Myometrial cell (primary cell): ENCODE data around the gene SLC12A5. TPM values are rescaled to one million over a fixed set of nuclear protein-coding genes. Genes with fewer than 3 reads are reported as not detected.

Source experiments
- total RNA-seq: library from RNA; depleted of rRNA; stranded (reverse); fragments of >200 nt; gene quantifications from 2 replicates; pipeline ENCODE4 v1.2.3, GENCODE V29; 2015

The SLC12A5 gene
- 0.18 TPM in 1 of 2 replicates, not detected in the other for total RNA-seq

DNA sequence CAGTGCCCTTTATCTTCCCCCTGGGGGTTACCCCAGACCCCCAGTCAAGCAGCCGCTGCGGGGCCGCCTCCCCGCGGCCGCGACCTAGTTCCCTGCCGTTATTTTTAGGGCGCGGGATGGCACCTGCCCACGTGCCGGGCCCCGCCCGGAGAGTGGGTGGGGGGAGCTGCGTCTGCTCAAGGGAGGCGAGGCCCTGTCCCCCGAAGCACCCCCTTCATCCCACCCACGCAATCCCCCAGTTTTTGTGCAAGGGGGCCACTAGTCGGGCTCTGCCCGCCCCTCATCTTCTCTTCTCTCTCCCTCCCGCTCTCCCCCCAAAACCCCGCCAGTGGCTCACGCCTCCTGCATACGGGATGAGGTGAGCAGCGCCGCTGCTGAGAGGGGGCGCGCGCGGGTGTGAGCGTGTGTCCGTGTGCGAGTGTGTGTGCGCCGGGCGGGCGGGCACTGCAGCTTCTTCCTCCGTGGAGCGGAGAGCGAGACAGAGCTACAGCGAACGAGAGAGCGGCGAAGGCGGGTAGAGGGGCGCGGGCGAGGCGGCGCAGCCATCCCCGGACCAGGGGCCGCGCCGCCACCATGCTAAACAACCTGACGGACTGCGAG is at the start of gene SLC12A5:
Gene SLC12A5, plus strand, starts transcription at position 444 of the 600 bp plus-strand sequence. Its CDS starts 130 bp downstream, at position 574.

DNA sequence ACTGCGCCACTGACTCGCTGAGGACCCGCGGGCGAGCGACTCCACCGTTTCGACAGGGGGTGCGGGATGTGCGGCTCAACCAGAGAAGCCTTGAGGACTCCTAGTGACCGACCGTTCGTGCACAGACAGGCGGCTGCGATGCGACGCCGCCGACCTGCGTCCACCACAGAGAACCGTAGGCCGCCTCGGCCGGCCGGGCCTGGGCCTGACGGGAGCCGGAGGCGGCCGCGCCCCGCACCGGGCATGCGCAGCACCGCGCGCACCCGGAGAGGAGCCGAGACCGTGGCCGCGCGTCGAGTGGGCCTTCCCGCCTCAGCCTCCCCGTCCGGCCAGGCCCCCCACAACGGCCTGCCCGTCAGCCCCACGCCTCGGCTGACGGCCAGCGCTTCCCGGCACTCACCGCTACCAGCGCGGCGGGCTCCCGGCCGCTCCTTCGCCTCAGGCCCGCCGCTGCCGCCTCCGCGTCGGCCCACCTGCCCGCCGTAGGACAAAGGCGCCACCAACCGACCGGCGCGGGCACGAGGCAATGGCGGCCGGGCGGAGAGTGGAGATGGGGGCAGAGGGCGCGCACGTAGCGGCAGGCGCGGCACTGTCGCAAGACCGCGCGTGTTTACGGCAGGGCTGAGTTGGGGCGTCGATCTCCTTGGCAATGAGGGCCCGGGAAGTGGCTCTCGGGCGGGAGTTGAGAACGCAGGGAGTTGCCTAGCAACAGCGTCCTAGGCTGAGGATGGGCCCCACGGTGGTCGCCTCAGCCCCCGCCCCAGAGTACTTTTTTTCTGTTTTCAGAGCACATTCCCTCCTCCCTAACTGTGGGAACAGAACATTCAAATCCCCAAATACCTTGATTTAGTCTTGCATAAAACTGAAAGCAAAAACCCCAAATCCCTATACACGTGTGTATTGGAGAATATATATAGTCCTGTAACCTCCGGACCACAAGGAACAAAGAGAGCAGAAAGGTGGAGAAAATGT is 60.7 kb downstream of the SLC12A5 start, which contains the start of gene NCOA5:
Gene NCOA5, minus strand, starts transcription at position 546 of the 972 bp plus-strand sequence. CDS start 10,538 bp downstream, outside the sequence.

Other genes starting within 250 kb of the SLC12A5 start
- gene WFDC3, start 237.3 kb upstream of the SLC12A5 start, total RNA-seq, result 0.89 and 5.8 TPM in 2 replicates
- 28.5 and 34.6 TPM in 2 replicates for gene DNTTIP1, start 237.3 kb upstream of the SLC12A5 start, total RNA-seq
- gene UBE2C, start 216.6 kb upstream of the SLC12A5 start, total RNA-seq, result 85.6 and 91.8 TPM in 2 replicates
- gene TNNC2, start 201.9 kb upstream of the SLC12A5 start, total RNA-seq, result not detected in 2 replicates
- 69.8 and 73.5 TPM in 2 replicates for gene SNX21, start 195.4 kb upstream of the SLC12A5 start, total RNA-seq
- 58.3 and 71.8 TPM in 2 replicates for gene ACOT8, start 171.8 kb upstream of the SLC12A5 start, total RNA-seq
- 2.6 and 5.1 TPM in 2 replicates for gene ZSWIM3, start 171.6 kb upstream of the SLC12A5 start, total RNA-seq
- gene ZSWIM1, start 148.0 kb upstream of the SLC12A5 start, total RNA-seq, result 7.8 and 12.2 TPM in 2 replicates
- not detected in 2 replicates for gene SPATA25, start 141.6 kb upstream of the SLC12A5 start, total RNA-seq
- 1.2 and 6.4 TPM in 2 replicates for gene NEURL2, start 138.0 kb upstream of the SLC12A5 start, total RNA-seq
- gene CTSA, start 137.9 kb upstream of the SLC12A5 start, total RNA-seq, result 87.2 and 101 TPM in 2 replicates
- 36.3 and 43.6 TPM in 2 replicates for gene PLTP, start 117.1 kb upstream of the SLC12A5 start, total RNA-seq
- gene PCIF1, start 94.5 kb upstream of the SLC12A5 start, total RNA-seq, result 13.8 and 31.7 TPM in 2 replicates
- 9.5 and 12.4 TPM in 2 replicates for gene ZNF335, start 57.0 kb upstream of the SLC12A5 start, total RNA-seq
- under 0.01 and 0.58 TPM in 2 replicates for gene MMP9, start 20.3 kb upstream of the SLC12A5 start, total RNA-seq
- 13.8 and 16.4 TPM in 2 replicates for gene NCOA5, start 60.7 kb downstream of the SLC12A5 start, total RNA-seq
- 6.7 and 11.8 TPM in 2 replicates for gene CD40, start 89.1 kb downstream of the SLC12A5 start, total RNA-seq